Urinary bladder (tissue), 4 donors: ENCODE measurements around the gene FBLN5. TPM values are rescaled to one million over a fixed set of nuclear protein-coding genes. Genes with fewer than 3 reads are reported as not detected.

Experiments
- DNase-seq: peaks from one replicate; pipeline ENCODE4 v3.0.0-alpha.2; 2015; ENCODE audit errors: extremely low spot score
- H3K27ac ChIP-seq: one replicate; pipeline ENCODE4 v1.5.1; 2013; ENCODE audit warnings: low read depth, mild to moderate bottlenecking, moderate library complexity
- H3K36me3 ChIP-seq: one replicate; pipeline ENCODE4 v1.6.1; 2013; ENCODE audit warnings: mild to moderate bottlenecking, moderate library complexity; ENCODE audit not compliant: insufficient read depth
- H3K4me1 ChIP-seq: one replicate; pipeline ENCODE4 v1.6.1; 2013; ENCODE audit warnings: mild to moderate bottlenecking, moderate library complexity; ENCODE audit not compliant: insufficient read depth
- H3K4me3 ChIP-seq: one replicate; pipeline ENCODE4 v1.5.1; 2013; ENCODE audit warnings: low read depth, low read length
- WGBS: extraction: QIAGEN DNeasy Blood & Tissue Kit; methylation state at CpG from one replicate; pipeline ENCODE4 v1.1.7; 2013; 5-methylcytosine and 5-hydroxymethylcytosine counted together
- polyA plus RNA-seq: library from polyadenylated mRNA; stranded (reverse); fragments of 200-250 nt; gene quantifications from one replicate; pipeline ENCODE4 v1.2.3, GENCODE V29; 2013
- total RNA-seq: library from RNA; depleted of rRNA; stranded (reverse); fragments of >200 nt; gene quantifications from one replicate; pipeline ENCODE4 v1.2.3, GENCODE V29; 2014
- donor health status: healthy with polysubstance abuse.
- donor health status: healthy.

The FBLN5 gene
- total and polyA plus RNA-seq, 2 donors, result 71.3 to 219 TPM

DNA sequence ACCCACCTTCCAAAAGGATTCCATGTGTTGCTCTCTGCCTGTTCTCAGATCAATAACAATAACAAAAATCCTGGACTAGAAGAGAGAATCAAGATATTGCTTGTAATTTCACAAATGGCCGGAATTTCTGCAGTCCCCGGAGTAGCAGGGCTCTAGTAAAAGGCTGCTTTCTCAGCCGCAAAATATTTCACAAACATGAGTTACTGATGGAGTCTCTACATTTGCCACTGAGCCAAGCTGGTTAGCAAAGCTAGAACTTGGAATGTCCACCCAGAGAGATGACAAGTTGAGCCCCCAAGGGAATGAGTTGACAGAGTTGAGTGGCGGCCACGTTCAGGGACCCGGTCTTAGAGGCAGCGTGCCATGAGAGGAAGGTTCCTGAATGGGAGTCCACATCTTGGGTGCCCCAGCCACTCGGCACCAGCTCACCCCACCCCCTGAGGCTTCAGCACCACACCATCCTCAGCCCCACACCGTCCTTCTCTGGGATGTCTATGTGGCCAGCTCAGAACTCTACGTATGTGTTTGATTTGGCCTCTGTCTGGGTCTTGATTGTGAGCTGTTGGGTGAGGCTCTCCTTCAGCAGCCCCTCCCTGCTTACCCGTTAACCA lies 15.9 kb downstream of the FBLN5 start:
- Histone ChIP-seq H3K4me3 (no peak overlapping the region), H3K36me3 (no peaks in the 10 kb centered on the region), H3K27ac (no peak overlapping the region), H3K4me1 (peaks cover 1% of the 10 kb centered on the region)
- WGBS, result 92% methylated on average over 11 of the region's 11 CpGs
- no peak for DNase-seq

- no peak overlapping the region for H3K27ac ChIP-seq
- WGBS, result 58% methylated on average over 3 of the region's 3 CpGs
Observed at GRCh38 chr14:91929700-91930099, 17.8 kb downstream of the FBLN5 start.

DNA sequence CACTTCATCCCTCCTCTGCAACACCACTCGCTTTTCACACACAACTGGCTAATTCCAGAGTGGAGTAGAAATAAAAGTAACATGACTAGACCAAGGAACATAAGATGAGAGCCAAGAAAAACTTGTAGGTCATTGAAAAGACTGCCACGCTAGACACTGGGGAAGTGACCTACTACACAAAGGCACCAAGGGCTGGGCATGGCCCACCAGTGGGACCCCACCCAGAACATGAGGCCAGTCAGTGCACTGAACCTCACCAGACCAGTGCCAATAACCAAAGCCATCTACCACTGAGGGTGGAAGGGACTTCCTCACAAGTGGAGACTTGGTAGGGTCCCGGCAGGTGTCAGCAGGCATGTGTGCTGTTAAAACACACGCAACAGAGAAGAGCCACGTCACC lies 19.7 kb downstream of the FBLN5 start:
- H3K4me3 ChIP-seq, result no peak overlapping the region
- DNase-seq, result no peak
- WGBS, result 94% methylated on average over 5 of the region's 5 CpGs
- H3K27ac ChIP-seq, result no peak overlapping the region
- peaks cover 1% of the 10 kb centered on the region for H3K4me1 ChIP-seq
- H3K36me3 ChIP-seq, result no peaks in the 10 kb centered on the region

More at GRCh38 chr14:91929700-91930099, 17.8 kb downstream of the FBLN5 start:
- no peak for DNase-seq
- Histone ChIP-seq H3K4me1 (peaks cover 1% of the 10 kb centered on the region), H3K4me3 (no peak overlapping the region), H3K36me3 (no peaks in the 10 kb centered on the region)

DNA sequence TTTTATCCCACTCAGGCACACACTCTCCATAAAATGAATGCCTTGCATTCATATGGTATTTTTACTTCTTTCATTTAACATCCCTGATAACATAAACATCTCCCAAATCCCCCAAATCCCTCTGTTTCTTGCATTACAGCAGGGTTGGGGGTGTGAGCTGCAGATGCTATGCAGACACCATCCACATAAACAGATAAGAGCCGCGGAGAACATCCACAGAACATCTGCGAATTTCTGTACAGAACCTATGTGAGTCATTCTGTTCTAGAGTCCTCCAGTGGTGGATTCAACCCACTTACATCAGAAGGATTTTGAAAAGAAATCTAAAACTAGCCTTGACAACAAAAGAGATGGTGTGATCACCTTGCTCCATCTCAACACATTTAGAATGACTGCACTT lies 20.3 kb downstream of the FBLN5 start:
- H3K4me1 ChIP-seq, result peaks cover 1% of the 10 kb centered on the region

GRCh38 chr14:91926131-91926890 lies 21.2 kb downstream of the FBLN5 start:
- no peak overlapping the region for H3K4me3 ChIP-seq
- no peak overlapping the region for H3K27ac ChIP-seq
- DNase-seq, result no peak
- no peaks in the 10 kb centered on the region for H3K36me3 ChIP-seq
- whole genome bisulfite sequencing, result 76% methylated on average over 17 of the region's 17 CpGs
- peaks cover 1% of the 10 kb centered on the region for H3K4me1 ChIP-seq

More for the DNA sequence above, 20.3 kb downstream of the FBLN5 start:
- H3K27ac ChIP-seq, result no peak overlapping the region
- DNase-seq, result no peak
- no peaks in the 10 kb centered on the region for H3K36me3 ChIP-seq
- WGBS, result 30% methylated on average over 3 of the region's 3 CpGs
- H3K4me3 ChIP-seq, result no peak overlapping the region

DNA sequence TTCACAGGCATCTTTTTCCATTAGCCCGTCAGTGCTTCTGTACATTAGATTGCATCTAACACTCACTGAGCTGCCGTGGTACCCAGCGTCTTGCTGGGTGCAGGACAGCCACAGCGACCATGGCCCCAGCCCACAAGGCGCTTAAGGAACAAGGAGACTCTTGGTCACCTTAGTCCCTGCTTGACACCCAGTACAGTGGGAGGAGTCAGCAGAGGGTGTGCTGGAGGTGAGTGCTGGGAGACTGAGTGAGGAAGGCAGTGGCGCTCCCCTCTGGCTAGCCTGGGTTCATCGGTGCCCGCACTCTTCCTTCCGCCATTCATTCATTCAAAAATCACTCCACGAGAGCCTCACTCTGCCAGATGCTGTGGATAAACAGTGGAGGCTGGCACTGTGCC lies 21.8 kb downstream of the FBLN5 start:
- no peak overlapping the region for H3K27ac ChIP-seq
- no peaks in the 10 kb centered on the region for H3K36me3 ChIP-seq
- H3K4me1 ChIP-seq, result peaks cover 1% of the 10 kb centered on the region
- no peak for DNase-seq
- no peak overlapping the region for H3K4me3 ChIP-seq
- WGBS, result 93% methylated on average over 10 of the region's 10 CpGs

DNA sequence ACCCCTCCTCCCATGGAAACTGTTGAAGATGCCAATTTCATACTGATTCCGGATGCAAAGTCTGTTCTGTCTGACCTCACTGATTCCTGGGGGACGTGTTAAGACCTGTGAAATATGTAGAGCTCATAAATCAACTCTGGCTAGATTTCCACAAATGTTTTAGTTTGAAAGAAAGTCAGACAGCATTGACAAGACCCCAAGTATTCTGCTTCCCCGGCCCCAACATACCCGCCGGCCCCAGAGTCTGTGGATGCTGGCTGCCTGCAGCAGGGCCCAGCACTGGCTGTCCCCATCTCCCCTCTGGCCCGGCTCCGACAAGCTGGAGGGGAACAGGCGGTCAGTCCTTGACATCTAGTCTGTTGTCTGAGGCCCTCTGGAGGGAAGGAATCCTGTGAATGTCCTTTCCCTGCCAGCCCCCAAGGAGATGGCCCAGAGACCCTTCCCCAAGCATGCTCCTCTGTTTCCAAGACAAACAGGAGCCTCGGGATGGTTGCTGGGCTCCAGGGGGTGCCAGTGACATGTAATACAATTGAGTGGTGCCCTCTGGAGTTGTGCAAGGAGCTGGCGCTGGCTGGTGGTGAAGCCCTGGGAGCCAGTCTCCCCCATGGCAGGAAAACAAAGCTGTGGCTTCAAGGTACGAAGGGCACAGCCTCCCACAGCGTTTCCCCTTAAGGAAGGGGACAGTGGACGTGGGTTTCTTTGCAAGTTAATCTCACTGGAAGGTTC lies 22.3 kb downstream of the FBLN5 start:
- H3K4me3 ChIP-seq, result no peak overlapping the region
- H3K36me3 ChIP-seq, result no peaks in the 10 kb centered on the region
- H3K27ac ChIP-seq, result no peak overlapping the region
- 43% methylated on average over 13 of the region's 13 CpGs for WGBS
- H3K4me1 ChIP-seq, result peaks cover 1% of the 10 kb centered on the region
- DNase-seq, result peak; percentile 53

- no peaks in the 10 kb centered on the region for H3K4me1 ChIP-seq
- 87% methylated on average over 3 of the region's 3 CpGs for WGBS
- H3K36me3 ChIP-seq, result no peaks in the 10 kb centered on the region
- DNase-seq, result no peak
- H3K27ac ChIP-seq, result no peak overlapping the region
- H3K4me3 ChIP-seq, result no peak overlapping the region
Observed at GRCh38 chr14:91920526-91920925, 27.0 kb downstream of the FBLN5 start.

DNA sequence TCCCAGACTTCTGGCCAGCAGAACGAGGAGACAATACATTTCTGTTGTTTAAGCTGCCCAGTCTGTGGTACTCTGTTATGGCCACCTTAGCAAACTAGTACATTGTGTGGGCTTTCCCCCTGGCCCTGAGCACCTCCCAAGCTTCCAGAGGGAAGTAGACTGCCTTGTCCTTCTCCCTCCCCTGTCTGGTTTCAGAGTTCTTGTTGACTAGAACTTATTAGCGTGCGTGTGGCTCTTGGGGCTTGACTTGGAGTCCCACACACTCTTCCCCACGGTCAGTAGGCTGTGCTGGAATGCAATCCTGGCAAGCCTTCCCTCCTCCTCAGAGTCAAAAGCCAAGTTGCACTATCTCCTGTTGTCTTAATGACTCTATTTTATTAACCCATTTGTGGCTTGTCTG lies 27.7 kb downstream of the FBLN5 start:
- no peak overlapping the region for H3K4me3 ChIP-seq
- no peak overlapping the region for H3K27ac ChIP-seq
- no peaks in the 10 kb centered on the region for H3K4me1 ChIP-seq
- no peak for DNase-seq
- H3K36me3 ChIP-seq, result no peaks in the 10 kb centered on the region
- WGBS, result 30% methylated on average over 4 of the region's 4 CpGs

DNA sequence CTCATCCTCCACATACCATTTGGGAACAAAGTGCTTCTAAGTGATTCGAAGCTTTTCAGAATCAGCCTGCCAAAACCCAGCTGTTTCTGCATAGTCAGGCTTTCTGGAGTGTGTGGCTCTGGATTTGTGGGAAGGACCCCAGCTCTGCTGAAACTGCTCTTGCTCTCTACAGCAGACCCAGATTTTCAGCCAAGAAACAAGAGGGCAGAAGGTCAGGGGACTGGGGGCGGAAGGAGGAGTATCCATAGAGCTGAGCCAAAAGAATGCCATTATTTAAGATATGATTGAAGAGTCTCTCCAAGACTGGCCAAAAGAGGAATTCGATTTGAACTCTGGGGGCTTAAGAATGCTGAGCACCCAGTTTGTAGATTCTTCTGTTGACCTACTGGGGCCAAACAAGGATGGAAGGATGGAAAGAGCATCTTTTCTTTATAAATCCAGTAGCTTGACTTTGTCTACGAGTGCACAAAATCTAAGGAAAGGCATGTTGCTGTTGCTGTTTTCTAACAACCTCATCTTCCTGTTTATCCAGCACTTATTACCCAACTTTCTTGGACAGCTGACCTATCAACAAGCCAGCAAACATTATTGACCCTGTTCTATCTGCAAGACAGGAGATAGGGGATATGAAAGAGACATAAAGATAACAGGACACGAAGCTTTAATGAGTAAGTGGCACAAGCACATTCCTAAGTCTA lies 29.2 kb downstream of the FBLN5 start:
- H3K27ac ChIP-seq, result no peak overlapping the region
- no peaks in the 10 kb centered on the region for H3K36me3 ChIP-seq
- peak; percentile 10 for DNase-seq
- H3K4me1 ChIP-seq, result no peaks in the 10 kb centered on the region
- no peak overlapping the region for H3K4me3 ChIP-seq
- WGBS, result 43% methylated on average over 5 of the region's 5 CpGs

DNA sequence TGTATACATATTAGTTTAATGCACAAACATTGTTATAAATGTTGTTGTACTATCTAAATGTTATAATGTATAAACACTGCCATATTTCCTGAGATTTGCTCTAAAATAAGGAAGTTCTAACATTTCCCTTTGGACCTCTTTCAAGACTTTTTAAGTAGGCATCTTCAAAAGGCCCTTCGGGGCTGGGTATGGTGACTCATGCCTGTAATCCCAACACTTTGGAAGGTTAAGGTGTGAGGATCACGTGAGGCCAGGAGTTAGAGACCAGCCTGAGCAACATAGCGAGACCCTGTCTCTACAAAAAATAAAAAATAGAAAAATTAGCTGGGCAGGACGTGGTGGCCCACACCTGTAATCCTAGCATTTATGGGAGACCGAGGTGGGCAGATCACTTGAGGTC lies 35.5 kb downstream of the FBLN5 start:
- H3K4me3 ChIP-seq, result no peak overlapping the region
- H3K4me1 ChIP-seq, result no peaks in the 10 kb centered on the region
- DNase-seq, result no peak
- no peak overlapping the region for H3K27ac ChIP-seq
- 85% methylated on average over 5 of the region's 5 CpGs for WGBS
- no peaks in the 10 kb centered on the region for H3K36me3 ChIP-seq

DNA sequence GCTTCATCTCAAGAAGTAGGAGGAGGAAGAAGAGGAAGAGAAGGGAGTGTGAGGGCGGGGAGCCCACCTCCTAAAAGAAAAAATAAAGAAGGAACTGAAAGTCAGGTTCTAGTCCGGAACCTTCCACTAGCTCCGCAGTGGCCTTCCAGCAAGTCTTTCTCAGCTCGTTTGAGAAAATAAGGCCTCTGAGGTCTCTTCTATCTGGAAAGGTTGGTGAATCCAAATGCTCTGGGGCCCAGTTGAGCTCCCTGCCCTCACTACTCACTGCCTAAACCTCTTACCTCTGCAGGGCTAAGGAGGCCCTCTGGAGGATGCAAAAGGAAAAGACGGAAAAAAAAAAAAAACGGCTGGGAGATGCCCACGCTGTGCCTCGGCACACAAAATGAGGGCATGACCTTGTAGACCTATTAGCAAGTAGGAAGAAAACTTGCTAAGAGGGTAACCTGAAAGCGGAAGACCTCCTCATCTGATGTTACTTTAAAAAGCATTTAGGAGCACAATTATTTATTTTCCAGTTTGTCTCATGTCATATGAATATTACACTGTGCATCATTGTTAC lies 35.9 kb downstream of the FBLN5 start:
- DNase-seq, result no peak
- Histone ChIP-seq H3K36me3 (no peaks in the 10 kb centered on the region), H3K27ac (no peak overlapping the region), H3K4me1 (no peaks in the 10 kb centered on the region), H3K4me3 (no peak overlapping the region)
- WGBS, result 62% methylated on average over 9 of the region's 9 CpGs

DNA sequence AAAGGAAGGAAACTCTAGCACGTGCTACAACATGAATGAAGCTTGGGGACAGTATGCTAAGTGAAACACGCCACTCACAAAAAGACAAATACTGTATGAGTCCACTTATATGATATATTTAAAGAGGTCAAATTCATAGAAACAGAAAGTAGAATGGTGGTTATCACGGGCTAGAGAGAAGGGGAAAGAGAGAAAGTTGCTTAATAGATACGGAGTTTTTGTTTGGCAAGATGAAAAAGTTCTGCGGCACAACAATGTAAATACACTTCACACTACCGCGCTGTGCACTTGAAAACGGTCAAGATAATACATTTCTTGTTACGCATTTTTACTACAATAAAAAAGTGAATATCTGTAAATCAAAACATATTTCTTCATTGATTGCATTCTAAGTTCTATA lies 37.3 kb downstream of the FBLN5 start:
- Histone ChIP-seq H3K36me3 (no peaks in the 10 kb centered on the region), H3K27ac (no peak overlapping the region), H3K4me3 (no peak overlapping the region), H3K4me1 (no peaks in the 10 kb centered on the region)
- 95% methylated on average over 9 of the region's 9 CpGs for WGBS
- DNase-seq, result no peak
